HepG2 (cell line): ENCODE results near the gene CASKIN2. TPM values are rescaled to one million over a fixed set of nuclear protein-coding genes. Genes with fewer than 3 reads are reported as not detected.

Experiments used
- CBFB ChIP-seq: sonication (generic); formaldehyde crosslinking; IDR thresholded peaks from 2 replicates; pipeline ENCODE4 v1.4.0; 2020; ENCODE audit warnings: missing genetic modification reagents
- NONO ChIP-seq, 2 experiments: fragments of 450-650 bp in 1 of 2; sonication (generic) in 1 of 2; formaldehyde crosslinking in 1 of 2; IDR thresholded peaks in 1 of 2; conservative IDR thresholded peaks in 1 of 2; 2 replicates each; pipeline versions ENCODE4 v1.6.1 to v1.8.0; 2017 to 2022; ENCODE audit warnings: mild to moderate bottlenecking in 1 of 2, missing genetic modification reagents in 1 of 2, moderate library complexity in 1 of 2
- TCF12 ChIP-seq, 2 experiments: fragments of 450-650 bp in 1 of 2; sonication (generic) in 1 of 2; formaldehyde crosslinking in 1 of 2; IDR thresholded peaks; 2 replicates each; pipeline versions ENCODE4 v1.6.1 to v1.8.0; 2017 to 2022; ENCODE audit warnings: antibody characterized with exemption in 1 of 2, mild to moderate bottlenecking in 1 of 2, missing genetic modification reagents in 1 of 2, moderate library complexity in 1 of 2
- ZBTB20 ChIP-seq: sonication (generic); formaldehyde crosslinking; IDR thresholded peaks from 2 replicates; pipeline ENCODE4 v1.8.1; 2023; ENCODE audit warnings: missing genetic modification reagents, low read depth, mild to moderate bottlenecking, borderline replicate concordance
- ZFP90 ChIP-seq: sonication (generic); formaldehyde crosslinking; IDR thresholded peaks from 2 replicates; pipeline ENCODE4 v1.8.0; 2022; ENCODE audit warnings: missing genetic modification reagents, mild to moderate bottlenecking, inconsistent platforms, borderline replicate concordance
- ZNF501 ChIP-seq: sonication (generic); formaldehyde crosslinking; IDR thresholded peaks from 2 replicates; pipeline ENCODE4 v1.5.1; 2020; ENCODE audit warnings: mild to moderate bottlenecking, moderate library complexity, missing genetic modification reagents
- ZNF607 ChIP-seq: sonication (generic); formaldehyde crosslinking; IDR thresholded peaks from 2 replicates; pipeline ENCODE4 v1.5.1; 2020; ENCODE audit warnings: missing genetic modification reagents, mild to moderate bottlenecking, borderline replicate concordance
- ZNF709 ChIP-seq: sonication (generic); formaldehyde crosslinking; IDR thresholded peaks from 2 replicates; pipeline ENCODE4 v1.5.0; 2020; ENCODE audit warnings: mild to moderate bottlenecking, missing genetic modification reagents
- polyA plus RNA-seq, 8 experiments: library from polyadenylated mRNA; depleted of rRNA in 3 of 8; stranded (reverse) in 7 of 8; unstranded in 1 of 8; fragments of >200 nt; fragmentation: Illumina TruSeq in 4 of 8; extraction: Trizol in 4 of 8; gene quantifications; 2 replicates each; pipeline versions ENCODE4 v1.2.1 to v1.2.3, GENCODE V29; 2011 to 2016; ENCODE audit warnings: low read depth in 4 of 8, missing spikeins in 1 of 8, mixed read lengths in 1 of 8; ENCODE audit not compliant: insufficient read depth in 1 of 8
- total RNA-seq, 5 experiments: library from RNA; depleted of rRNA; stranded (reverse); fragments of >200 nt; fragmentation: Illumina TruSeq; extraction: Trizol; gene quantifications; 2 replicates each; pipeline ENCODE4 v1.2.3, GENCODE V29; 2016; ENCODE audit warnings: low read depth in 1 of 5
- TF ChIP-seq, protein P1 (sequence below): sonication (generic); formaldehyde crosslinking; IDR thresholded peaks from 2 replicates; pipeline ENCODE4 v1.8.1; 2023; ENCODE audit warnings: missing genetic modification reagents, inconsistent platforms, borderline replicate concordance
- TF ChIP-seq, protein P2 (sequence below): sonication (generic); formaldehyde crosslinking; IDR thresholded peaks from 2 replicates; pipeline ENCODE4 v1.8.0; 2022; ENCODE audit warnings: low read depth, missing genetic modification reagents
- TF ChIP-seq, protein P3 (sequence below): sonication (generic); formaldehyde crosslinking; IDR thresholded peaks from 2 replicates; pipeline ENCODE4 v1.5.0; 2020; ENCODE audit warnings: mild to moderate bottlenecking, missing genetic modification reagents

Gene CASKIN2
- total and polyA plus RNA-seq, 2 of the 13 experiments (the other 11 are each of a cell fraction or from before 2014, with no cell fraction given), result 5.2 to 7.8 TPM

DNA sequence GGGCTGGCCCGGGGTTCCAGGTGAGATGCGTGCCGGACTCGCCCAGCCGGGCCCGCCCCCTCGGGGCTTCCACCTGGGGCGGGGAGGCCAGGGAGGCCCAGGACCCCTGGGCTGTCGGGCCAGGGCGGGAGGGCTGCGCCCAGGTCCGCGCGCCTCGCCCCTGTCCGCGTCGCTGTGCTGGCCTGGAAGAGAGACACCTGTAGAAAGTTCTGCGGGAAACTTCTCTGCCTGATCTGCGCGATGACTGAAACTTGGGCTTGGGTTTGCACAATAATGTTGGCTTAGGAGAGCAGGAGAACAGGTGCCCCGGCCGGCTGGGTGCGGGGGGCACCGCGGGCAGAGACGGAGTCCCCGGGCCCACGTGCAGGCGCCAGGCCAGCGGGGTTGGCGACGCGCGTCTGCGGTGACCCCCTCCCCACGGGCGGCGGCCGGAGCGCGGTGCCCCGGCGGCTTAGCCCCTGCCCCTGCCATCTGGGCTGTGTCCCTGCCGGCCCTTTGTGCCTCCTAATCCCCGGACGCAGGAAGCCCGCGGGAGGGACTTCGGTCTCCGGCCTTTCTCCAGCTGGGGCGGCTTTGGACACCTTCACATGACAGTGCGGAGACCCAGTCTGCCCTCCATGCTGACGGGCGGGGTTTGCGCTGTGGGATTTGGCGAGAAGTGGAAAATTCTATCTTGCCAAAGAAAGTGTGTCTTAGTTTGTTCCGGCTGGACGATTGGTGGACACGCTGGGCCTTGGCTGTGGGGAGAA, 10.6 kb upstream of the CASKIN2 start (continued):
- TF ChIP-seq, protein P1, sequence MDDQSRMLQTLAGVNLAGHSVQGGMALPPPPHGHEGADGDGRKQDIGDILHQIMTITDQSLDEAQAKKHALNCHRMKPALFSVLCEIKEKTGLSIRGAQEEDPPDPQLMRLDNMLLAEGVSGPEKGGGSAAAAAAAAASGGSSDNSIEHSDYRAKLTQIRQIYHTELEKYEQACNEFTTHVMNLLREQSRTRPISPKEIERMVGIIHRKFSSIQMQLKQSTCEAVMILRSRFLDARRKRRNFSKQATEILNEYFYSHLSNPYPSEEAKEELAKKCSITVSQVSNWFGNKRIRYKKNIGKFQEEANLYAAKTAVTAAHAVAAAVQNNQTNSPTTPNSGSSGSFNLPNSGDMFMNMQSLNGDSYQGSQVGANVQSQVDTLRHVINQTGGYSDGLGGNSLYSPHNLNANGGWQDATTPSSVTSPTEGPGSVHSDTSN (CRISPR knock-in tag), result 0 out of 2 replicates have a peak, but pooled peaks have one; percentile 26
- TF ChIP-seq TCF12 (IDR thresholded peaks at IDR 0.05) (no peak), TCF12 (CRISPR knock-in tag; IDR thresholded peaks at IDR 0.05) (peak; percentile 58; the same call in 1 of the 2 replicates), ZNF607 (peak; percentile 32; the same call in 1 of the 2 replicates), CBFB (peak; percentile 51), NONO (IDR thresholded peaks at IDR 0.05) (no peak), NONO (CRISPR knock-in tag; conservative IDR thresholded peaks at IDR 0.05) (0 out of 2 replicates have a peak, but pooled peaks have one; percentile 16), ZBTB20 (CRISPR knock-in tag) (no peak), ZNF709 (CRISPR knock-in tag) (peak; percentile 66; the same call in 1 of the 2 replicates), ZNF501 (CRISPR knock-in tag) (peak; percentile 69; the same call in 1 of the 2 replicates), ZFP90 (no peak; the same call in 1 of the 2 replicates)
- TF ChIP-seq, protein P2, sequence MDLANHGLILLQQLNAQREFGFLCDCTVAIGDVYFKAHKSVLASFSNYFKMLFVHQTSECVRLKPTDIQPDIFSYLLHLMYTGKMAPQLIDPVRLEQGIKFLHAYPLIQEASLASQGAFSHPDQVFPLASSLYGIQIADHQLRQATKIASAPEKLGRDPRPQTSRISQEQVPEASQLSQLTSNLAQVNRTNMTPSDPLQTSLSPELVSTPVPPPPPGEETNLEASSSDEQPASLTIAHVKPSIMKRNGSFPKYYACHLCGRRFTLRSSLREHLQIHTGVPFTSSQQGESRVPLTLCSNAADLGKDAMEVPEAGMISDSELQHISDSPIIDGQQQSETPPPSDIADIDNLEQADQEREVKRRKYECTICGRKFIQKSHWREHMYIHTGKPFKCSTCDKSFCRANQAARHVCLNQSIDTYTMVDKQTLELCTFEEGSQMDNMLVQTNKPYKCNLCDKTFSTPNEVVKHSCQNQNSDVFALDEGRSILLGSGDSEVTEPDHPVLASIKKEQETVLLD (CRISPR knock-in tag), result no peak
- TF ChIP-seq, protein P3, sequence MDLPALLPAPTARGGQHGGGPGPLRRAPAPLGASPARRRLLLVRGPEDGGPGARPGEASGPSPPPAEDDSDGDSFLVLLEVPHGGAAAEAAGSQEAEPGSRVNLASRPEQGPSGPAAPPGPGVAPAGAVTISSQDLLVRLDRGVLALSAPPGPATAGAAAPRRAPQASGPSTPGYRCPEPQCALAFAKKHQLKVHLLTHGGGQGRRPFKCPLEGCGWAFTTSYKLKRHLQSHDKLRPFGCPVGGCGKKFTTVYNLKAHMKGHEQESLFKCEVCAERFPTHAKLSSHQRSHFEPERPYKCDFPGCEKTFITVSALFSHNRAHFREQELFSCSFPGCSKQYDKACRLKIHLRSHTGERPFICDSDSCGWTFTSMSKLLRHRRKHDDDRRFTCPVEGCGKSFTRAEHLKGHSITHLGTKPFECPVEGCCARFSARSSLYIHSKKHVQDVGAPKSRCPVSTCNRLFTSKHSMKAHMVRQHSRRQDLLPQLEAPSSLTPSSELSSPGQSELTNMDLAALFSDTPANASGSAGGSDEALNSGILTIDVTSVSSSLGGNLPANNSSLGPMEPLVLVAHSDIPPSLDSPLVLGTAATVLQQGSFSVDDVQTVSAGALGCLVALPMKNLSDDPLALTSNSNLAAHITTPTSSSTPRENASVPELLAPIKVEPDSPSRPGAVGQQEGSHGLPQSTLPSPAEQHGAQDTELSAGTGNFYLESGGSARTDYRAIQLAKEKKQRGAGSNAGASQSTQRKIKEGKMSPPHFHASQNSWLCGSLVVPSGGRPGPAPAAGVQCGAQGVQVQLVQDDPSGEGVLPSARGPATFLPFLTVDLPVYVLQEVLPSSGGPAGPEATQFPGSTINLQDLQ (CRISPR knock-in tag), result 0 out of 2 replicates have a peak, but pooled peaks have one; percentile 20
